ENCODE data around the gene MGAT4A. TPM values are rescaled to one million over a fixed set of nuclear protein-coding genes. Genes with fewer than 3 reads are reported as not detected.

Gene MGAT4A
- total and polyA plus RNA-seq, 3 donors from 2014 or later = 12.1 to 13.9 (median 13.8) TPM

GRCh38 chr2:98632351-98632750 lies 98.6 kb downstream of the MGAT4A start:
- DNase-seq = no peak
- Histone ChIP-seq H3K36me3 (ENCODE audit: low read depth, missing control alignments) (no peaks in the 10 kb centered on the region), H3K9me3 (no peaks in the 10 kb centered on the region), H3K4me1 (no peaks in the 10 kb centered on the region), H3K27me3 (no peaks in the 10 kb centered on the region), H3K27ac (no peak overlapping the region), H3K4me3 (no peak overlapping the region)
- TF ChIP-seq POLR2A (IDR thresholded peaks at IDR 0.05) (no peak), CTCF (IDR thresholded peaks at IDR 0.05) (no peak)
- 70 to 90% methylated on average over 3 of the region's 3 CpGs for WGBS, 2 donors
- intact Hi-C loops (cut with DNase I; ENCODE audit: low total_unique reads) = no loop called here

- Histone ChIP-seq H3K4me1 (no peaks in the 10 kb centered on the region), H3K27ac (no peak overlapping the region), H3K36me3 (ENCODE audit: low read depth, missing control alignments) (no peaks in the 10 kb centered on the region), H3K27me3 (no peaks in the 10 kb centered on the region), H3K4me3 (no peak overlapping the region), H3K9me3 (no peaks in the 10 kb centered on the region)
- DNase-seq = no peak
- intact Hi-C loops (cut with DNase I; ENCODE audit: low total_unique reads) = no loop called here
- 64 to 65% methylated on average over 5 of the region's 5 CpGs for WGBS, 2 donors
- no peak for TF ChIP-seq POLR2A (IDR thresholded peaks at IDR 0.05)
- TF ChIP-seq CTCF (IDR thresholded peaks at IDR 0.05) = no peak
Observed at GRCh38 chr2:98623657-98624056, 107.3 kb downstream of the MGAT4A start.

- H3K4me3 ChIP-seq = no peak overlapping the region
- 63 to 65% methylated on average over 5 of the region's 5 CpGs for WGBS, 2 donors
- H3K27ac ChIP-seq = no peak overlapping the region
- H3K36me3 ChIP-seq (ENCODE audit: low read depth, missing control alignments) = no peaks in the 10 kb centered on the region
- TF ChIP-seq POLR2A (IDR thresholded peaks at IDR 0.05) (no peak), CTCF (IDR thresholded peaks at IDR 0.05) (no peak)
- DNase-seq = no peak
- H3K27me3 ChIP-seq = no peaks in the 10 kb centered on the region
- no peaks in the 10 kb centered on the region for H3K4me1 ChIP-seq
- no peaks in the 10 kb centered on the region for H3K9me3 ChIP-seq
- intact Hi-C loops (cut with DNase I; ENCODE audit: low total_unique reads) = no loop called here
Observed at GRCh38 chr2:98617149-98617548, 113.8 kb downstream of the MGAT4A start.

- intact Hi-C loops (cut with DNase I; ENCODE audit: low total_unique reads) = no loop called here
- TF ChIP-seq POLR2A (IDR thresholded peaks at IDR 0.05) (no peak), CTCF (IDR thresholded peaks at IDR 0.05) (no peak)
Observed at GRCh38 chr2:98615481-98615880, 115.5 kb downstream of the MGAT4A start.

GRCh38 chr2:98614024-98614739 lies 116.8 kb downstream of the MGAT4A start:
- intact Hi-C loops (cut with DNase I; ENCODE audit: low total_unique reads) = no loop called here
- no peak overlapping the region for H3K4me3 ChIP-seq
- H3K36me3 ChIP-seq (ENCODE audit: low read depth, missing control alignments) = no peaks in the 10 kb centered on the region
- whole genome bisulfite sequencing, 2 donors = 90 to 94% methylated on average over 9 of the region's 9 CpGs
- peaks cover 13% of the 10 kb centered on the region for H3K4me1 ChIP-seq
- H3K27ac ChIP-seq = no peak overlapping the region
- DNase-seq = no peak
- H3K27me3 ChIP-seq = no peaks in the 10 kb centered on the region
- no peaks in the 10 kb centered on the region for H3K9me3 ChIP-seq
- TF ChIP-seq CTCF (IDR thresholded peaks at IDR 0.05) (no peak), POLR2A (IDR thresholded peaks at IDR 0.05) (no peak)

More at GRCh38 chr2:98615481-98615880, 115.5 kb downstream of the MGAT4A start:
- DNase-seq = no peak
- no peaks in the 10 kb centered on the region for H3K36me3 ChIP-seq (ENCODE audit: low read depth, missing control alignments)
- H3K4me3 ChIP-seq = no peak overlapping the region
- H3K9me3 ChIP-seq = no peaks in the 10 kb centered on the region
- no peak overlapping the region for H3K27ac ChIP-seq
- WGBS, 2 donors = 85 to 92% methylated on average over 5 of the region's 5 CpGs
- peaks cover 3% of the 10 kb centered on the region for H3K4me1 ChIP-seq
- no peaks in the 10 kb centered on the region for H3K27me3 ChIP-seq

Data from testis (tissue), 3 donors.